Measurements from ENCODE around the gene WNT1. TPM values are rescaled to one million over a fixed set of nuclear protein-coding genes. Genes with fewer than 3 reads are reported as not detected.

Gene WNT1
- total RNA-seq, 1 donor = not detected

DNA sequence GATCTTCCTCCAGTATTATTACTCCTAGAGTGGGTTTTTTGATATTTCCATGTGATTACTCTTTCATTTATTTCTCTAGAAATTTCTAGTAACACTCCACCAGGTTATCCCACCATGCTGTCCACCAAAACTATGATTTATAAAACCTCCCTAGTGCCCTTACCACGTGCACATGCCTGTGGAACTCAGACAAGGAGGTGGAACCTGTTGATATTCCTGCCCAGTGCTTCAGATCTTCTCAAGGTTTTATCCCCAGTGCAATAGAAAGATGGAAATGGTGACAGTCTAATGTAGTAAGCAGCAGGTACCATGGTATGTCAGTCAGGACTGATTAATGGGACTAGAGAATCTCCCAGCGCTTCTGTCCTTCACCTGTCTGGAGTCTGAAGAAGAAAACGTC, 17.3 kb upstream of the WNT1 start:
- DNase-seq (ENCODE audit: low read depth in 2 of 3, low spot score in 2 of 3) = no peak

DNA sequence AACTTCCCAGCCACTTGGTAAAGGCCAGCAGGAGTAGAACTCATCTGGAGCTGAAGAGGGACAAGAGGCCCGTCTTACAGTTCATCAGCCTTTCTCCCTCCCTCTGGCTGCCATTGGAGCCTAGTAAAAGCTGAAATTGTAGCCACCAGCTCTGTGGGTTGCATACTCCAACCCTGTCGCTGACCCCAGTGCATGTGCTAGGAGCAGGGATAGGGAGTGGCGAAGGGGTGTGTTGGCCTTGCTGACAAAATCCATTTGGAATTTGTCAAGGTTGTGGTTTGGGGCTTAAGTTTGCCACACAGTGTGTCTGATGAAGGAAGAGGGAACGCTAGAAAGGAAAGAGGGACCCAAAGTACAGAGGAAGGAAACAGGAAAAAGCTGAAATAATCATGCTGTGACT, 16.8 kb upstream of the WNT1 start:
- no peak for DNase-seq (ENCODE audit: low read depth in 2 of 3, low spot score in 2 of 3)

DNA sequence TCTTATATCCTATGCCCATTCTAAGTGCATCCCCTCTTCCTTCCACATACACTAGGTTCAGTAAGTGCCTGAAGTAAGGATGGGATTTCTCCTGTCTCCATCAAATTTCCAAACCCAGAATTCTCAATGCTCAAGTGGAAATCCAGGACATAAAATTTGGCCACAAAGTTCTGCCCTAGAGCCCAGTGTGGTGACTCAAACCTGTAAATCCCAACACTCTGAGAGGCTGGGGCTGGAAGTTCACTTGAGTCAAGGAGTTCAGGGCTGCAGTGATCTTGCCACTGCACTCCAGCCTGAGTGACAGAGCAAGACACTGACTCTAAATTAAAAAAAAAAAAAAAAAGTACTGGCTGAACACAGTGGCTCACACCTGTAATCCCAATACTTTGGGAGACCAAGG, 16.3 kb upstream of the WNT1 start:
- DNase-seq (ENCODE audit: low read depth in 2 of 3, low spot score in 2 of 3) = no peak

DNA sequence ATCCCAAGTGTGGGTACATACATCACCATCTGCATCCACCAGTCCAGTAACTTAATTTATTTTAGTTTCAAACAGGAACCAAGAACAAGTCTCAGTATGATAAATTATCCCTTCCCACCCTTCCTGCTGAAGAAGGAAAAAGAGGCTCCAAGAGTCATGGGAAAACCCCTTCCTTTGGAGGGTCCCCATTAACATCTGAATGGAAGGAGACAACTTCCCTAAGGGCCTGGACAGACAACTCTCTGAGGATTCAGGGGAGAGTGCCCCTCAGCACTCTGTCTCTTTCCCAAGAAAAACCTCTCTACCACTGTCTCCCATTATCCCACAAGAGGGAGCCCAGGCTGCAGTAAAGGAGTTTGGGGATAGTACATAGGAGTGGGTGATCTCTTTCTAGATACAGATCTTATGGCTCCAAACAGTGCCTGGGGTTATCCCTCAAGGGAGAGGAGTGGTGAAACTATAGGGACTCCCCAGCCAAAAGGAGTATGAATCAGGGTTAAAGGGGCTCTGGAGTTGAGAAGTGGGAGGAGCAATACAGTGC, 12.8 kb upstream of the WNT1 start:
- DNase-seq (ENCODE audit: low read depth in 2 of 3, low spot score in 2 of 3) = no peak

DNA sequence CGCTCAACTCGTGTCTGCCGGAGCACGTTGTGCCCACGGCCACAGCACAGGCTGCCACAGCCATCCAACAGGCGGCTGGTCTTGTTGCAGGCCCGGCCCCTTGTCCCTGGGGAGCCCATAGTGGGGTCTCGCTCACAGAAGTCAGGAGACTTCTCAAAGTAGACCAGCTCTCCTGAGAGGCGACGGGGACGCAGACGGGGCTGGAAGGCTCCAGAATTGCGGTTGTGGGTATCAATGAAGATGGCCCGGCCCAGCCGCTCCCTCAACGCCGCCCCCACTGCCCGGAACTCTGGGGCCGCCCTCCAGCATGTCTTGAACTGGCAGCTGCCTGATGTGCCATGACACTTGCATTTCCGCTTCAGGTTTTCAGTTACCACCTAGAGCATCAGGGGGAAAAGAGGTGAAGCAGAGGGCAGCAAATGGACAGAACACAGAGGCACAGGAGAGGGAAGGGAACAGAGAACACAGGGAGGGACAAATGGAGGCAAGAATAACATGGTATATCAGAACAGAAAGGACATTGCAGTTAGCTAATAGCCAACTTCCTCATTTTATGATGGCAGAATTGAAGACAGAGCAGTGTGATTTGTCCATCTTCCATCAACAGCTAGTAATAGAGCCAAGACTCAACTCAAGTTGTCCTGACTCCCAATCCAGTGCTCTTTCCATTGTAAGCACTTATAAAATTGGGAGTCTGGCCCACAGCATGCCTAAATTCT, 11.8 kb upstream of the WNT1 start:
- no peak for DNase-seq (ENCODE audit: low read depth in 2 of 3, low spot score in 2 of 3)

DNA sequence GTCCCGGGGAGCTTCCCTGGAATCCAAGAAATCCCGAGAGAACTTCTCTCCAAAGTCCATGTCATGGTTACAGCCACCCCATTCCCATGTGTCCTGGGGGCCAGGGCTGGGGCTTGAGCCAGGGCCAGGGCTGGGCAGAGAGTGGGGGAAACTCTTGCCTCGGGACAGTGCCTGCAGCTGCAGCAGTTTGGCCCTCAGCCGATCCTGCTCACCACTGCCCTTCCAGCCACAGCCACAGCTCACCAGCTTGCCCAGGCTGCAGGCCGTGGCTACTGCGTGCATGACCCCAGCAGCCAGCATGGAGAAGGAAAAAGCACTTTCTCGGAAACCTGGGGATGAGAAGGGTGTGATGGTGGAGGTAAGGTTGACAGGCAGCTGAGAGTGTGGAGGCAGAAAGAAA, 10.1 kb upstream of the WNT1 start:
- DNase-seq (ENCODE audit: low read depth in 2 of 3, low spot score in 2 of 3) = no peak

DNA sequence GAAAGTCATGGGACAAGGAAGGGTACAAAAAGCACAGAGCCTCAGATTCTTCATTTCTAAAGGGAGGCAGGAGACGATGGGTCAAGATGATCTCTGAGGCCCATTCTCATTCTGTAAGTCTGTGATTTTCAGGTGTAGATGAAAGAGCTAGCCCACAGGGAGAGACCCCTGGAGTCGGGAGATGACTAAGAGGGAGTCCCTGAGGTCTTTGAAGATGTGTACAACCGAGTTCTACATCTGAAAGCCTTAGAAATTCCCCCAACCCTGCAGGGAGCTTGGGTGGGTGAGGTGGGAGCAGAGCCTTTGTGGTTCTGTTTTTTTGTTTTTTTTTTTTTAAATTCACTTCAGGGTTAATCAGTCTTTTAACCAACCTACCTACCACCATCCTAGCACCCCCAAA, 9.7 kb upstream of the WNT1 start:
- DNase-seq (ENCODE audit: low read depth in 2 of 3, low spot score in 2 of 3) = no peak

DNA sequence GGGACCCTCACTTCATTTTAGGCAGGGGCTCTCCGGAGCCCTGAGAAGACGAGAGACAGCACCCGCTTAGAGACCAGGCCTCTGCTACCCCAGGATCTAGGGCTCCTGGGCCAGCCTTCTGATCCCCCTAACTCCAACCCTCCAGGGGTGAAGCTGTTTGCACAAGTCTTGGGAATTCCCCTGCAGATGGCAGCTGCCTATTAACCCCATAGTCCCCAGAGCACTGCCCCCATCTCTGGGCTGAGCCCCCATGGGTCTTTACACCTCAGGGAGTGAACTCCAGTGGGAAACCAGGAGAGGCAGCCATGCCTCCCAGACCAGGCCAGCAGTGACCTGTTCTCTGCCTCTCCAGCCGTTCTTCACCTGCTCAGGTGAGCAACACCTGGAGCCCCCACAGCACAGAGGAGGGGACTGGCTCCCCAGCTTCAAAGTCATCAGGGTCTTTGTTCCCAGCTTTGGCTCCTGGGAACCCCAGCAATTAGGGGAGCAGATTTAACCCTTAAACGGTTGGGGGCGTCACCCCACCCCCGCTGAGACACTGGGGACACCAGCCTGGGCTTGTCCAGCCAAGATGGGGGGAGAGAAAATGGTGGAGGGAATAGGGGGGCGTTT, 8.9 kb upstream of the WNT1 start:
- DNase-seq (ENCODE audit: low read depth in 2 of 3, low spot score in 2 of 3) = no peak

DNA sequence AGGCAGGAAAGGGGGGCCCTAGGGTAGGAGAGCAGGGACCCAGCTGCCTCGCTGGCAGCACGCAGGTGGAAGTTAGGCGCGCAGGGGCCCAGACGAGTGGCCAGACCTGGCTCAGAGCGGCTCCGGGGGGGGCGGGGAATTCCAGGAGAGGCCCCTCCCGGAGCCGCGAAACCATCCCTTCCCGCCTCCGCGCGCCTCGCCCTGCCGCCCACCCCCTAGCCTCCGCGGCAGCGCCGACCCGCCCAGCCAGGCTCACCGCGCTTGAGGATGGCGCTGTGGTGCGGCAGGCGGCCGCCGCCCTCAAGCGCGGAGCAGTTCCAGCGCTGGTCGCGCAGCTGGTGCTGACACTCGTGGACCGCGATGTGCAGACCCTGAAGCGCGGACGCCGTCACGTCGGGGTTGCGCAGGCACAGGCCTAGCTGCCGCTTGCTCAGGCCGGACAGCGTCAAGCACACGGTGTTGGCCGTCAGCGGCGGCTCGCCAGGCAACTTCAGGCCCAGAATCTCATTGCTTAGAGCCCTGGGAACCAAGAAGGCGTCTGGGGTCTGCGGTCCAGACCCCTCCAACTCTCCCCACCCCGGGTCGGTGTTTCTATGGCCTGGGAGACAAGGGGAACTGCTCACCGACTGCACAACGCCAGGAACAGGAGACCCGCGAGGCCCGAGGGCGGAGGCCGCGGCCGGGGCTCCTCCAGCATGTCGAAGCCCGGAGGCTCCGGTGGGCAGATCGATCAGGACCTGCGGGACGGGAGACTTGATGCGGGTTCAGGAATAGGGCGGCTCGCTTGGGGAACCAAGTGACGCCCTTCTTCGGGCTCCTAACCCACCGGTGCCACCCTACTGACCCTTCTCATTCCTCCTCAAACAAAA, 8.1 kb upstream of the WNT1 start:
- no peak for DNase-seq (ENCODE audit: low read depth in 2 of 3, low spot score in 2 of 3)

DNA sequence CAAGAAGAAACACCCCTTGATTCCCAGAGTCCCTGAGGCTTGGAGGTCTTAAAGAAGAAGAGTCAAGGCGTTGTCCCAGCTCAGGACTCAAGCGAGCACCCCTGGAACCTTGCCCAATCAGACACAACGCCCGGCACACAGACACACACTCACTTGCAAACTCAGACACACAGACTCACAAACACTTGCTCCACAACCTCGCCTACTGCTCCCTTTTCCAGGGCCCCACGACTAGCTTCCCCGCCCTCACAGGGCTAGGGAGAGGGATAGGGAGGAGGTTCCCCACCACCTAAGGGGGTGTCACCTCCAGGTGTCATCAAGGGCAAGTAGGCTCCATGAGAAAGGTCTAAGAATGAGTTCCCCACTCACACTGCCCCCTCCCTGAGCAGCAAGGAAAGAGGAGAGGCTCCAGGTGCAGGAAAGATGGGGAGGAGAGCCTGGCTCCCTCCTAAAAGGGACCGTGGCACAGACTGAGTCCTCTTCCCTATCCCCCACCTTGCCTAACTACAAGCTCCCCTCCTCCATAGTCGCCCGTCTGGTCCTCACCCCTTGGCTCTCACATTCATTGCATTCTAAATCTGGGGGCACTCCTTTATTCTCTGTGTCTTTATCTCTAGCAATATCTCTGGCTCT, 7.3 kb upstream of the WNT1 start:
- no peak for DNase-seq (ENCODE audit: low read depth in 2 of 3, low spot score in 2 of 3)

DNA sequence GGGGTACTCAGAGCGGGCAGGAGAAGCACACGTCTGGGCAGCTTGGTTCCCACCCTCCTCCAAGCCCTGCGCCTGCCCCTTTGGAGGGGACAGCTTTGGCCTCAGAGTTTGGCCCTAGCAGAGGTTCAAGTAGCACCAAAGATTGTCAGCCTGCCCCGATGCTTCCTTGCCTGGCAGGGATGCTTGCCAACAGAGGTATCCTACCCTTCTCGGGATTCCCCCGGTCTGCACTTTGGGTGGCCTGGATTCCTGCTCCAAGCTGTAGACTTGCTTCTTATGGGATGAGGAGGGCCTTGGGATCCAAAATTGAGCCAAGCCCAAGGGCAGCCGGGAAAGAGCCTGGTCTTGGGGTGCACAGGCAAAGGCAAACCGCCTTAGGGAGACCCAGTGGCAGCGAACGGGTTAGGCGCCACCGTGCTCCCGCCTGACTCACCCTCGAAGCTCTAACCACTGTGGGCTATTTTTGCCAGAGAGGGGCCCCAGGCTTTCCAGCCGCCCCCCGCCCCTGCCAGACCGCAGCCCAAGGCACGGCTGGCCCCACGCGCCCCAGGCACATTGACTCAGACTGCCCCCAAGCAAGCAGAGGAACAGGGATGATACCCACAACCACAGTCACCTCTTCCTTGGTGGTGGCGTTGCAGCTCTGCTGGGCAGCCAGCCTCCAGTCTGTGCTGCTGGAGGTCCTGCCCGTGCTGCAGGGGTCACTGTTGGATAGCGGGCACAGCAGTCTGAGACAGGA, 5.7 kb upstream of the WNT1 start:
- peak in 2 of 3 donors; percentile 58 to 73 for DNase-seq (ENCODE audit: low read depth in 2 of 3, low spot score in 2 of 3)

DNA sequence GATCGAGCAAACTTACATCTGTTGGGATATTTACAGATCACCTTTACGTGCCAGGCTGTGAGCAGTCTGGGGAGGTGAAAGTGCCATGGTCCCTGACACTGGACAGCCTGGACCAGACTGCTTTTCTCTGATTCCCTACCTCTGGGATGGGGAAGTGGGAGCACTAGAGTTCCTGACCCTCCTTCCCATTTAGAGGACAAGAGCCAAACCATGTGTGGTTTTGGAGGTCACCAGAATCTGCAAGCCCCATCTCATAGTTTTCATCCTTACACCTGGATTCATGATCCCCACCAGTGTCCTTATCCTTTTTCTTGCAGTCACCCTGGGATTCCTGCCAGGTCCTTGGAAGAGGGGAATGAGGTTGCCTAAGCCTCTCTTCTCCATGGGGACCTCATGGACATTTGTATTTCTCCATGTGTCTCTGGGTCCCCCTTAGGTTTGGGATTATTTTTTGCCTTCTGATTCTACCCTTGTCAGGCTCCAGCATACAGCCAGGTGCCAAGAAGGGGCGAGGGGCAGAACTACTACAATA, 5.1 kb upstream of the WNT1 start:
- no peak for DNase-seq (ENCODE audit: low read depth in 2 of 3, low spot score in 2 of 3)

DNA sequence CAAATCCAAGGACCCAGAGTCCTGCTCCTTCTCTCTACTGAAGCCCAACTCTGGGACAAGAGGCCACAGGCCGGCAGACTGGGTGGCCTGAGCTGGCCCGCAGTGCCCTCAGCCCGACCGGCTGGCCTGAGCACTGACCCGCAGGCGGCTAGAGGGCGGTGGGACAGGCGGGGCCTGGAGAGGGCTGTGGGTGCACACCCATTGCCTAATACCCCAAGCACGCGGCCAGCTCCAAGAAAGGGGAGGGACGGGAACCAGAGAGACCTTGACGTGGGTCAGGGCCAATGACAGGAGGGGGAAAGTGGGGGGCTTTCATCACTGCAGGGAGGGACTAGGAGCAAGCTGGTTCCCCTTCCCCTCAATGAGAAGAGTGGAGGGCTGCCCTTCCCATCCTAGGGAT, 4.6 kb upstream of the WNT1 start:
- no peak for DNase-seq (ENCODE audit: low read depth in 2 of 3, low spot score in 2 of 3)

DNA sequence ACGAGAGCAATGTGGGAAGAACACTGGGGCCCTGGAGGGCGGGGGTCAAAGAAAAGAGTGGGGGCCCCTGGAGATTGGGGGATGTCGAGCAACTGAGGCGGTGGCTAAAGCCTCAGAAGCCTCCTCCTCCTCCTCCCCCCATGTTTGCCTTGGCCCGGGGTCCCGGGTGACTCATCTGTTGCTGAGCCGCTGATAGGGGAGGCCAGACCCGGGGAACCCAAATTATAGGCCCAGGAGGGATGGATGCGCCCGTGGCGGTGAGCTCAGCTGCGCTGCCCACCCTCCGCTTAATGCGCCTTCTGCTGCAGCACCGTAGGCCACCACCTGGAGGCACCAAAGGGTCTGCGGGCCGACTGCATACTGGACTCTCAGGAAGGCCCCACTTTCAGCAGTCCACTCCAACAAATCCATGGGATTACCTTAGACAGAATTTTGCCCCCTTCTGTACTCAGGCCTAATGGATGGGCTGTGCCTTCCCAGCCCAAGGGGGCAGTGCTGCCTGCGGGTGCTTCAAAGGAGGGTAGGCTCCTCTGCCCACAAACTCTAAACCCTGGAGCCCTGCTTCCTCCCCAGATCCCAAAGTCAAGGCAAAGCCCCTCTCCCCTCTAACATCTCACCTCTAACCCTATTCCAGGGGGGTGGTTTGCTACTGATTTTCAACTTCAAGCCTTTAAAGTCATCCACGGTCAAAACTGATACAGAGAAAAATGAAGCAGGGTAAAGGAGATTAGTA, 4.0 kb upstream of the WNT1 start:
- peak in 1 of 3 donors; percentile 45 for DNase-seq (ENCODE audit: low read depth in 2 of 3, low spot score in 2 of 3)

DNA sequence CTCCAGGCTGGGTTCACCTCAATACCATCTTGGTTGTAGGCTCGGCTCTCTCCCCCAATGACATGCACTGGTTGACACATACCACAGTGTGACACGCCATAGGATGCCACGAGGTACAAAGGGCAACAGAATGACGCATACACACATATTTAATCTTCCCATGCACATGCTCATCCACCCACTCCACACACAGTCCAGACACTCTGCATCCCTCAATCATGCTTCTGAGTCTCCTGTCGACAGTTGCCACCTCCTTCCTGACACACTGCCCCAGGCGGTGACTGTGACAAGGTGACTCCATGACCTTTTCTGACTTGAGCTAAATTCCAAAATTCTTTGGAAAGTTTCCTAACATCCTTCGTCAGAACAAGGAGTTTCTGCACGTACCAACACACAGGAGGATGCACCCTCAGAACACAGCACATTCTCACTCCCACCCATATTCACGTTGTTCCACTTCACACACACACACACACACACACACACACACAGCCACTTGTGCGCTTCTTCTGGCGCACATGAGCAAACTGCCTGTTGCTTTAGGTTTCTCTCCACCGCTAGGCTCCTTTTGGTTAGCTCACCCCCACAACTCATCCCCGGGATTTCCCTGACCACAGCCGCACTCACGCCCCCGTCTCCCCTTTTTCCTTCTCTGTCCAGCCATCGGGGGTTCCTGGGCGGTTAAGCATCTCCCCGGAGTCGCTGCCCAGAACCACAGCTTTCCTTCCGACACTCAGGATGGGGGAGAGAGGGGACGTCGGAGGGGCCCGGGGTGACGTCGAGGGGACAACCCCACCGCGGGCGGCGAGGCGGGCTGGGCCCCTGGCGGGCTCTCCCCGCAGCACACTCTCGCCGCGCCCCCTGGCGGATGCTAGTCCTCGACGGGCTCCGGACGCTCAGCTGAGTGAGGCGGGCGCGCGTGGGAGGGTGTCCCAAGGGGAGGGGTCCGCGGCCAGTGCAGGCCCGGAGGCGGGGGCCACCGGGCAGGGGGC, 536 bp upstream of the WNT1 start:
- peak; percentile 68 to 87 (median 86) for DNase-seq (ENCODE audit: low read depth in 2 of 3, low spot score in 2 of 3)

DNA sequence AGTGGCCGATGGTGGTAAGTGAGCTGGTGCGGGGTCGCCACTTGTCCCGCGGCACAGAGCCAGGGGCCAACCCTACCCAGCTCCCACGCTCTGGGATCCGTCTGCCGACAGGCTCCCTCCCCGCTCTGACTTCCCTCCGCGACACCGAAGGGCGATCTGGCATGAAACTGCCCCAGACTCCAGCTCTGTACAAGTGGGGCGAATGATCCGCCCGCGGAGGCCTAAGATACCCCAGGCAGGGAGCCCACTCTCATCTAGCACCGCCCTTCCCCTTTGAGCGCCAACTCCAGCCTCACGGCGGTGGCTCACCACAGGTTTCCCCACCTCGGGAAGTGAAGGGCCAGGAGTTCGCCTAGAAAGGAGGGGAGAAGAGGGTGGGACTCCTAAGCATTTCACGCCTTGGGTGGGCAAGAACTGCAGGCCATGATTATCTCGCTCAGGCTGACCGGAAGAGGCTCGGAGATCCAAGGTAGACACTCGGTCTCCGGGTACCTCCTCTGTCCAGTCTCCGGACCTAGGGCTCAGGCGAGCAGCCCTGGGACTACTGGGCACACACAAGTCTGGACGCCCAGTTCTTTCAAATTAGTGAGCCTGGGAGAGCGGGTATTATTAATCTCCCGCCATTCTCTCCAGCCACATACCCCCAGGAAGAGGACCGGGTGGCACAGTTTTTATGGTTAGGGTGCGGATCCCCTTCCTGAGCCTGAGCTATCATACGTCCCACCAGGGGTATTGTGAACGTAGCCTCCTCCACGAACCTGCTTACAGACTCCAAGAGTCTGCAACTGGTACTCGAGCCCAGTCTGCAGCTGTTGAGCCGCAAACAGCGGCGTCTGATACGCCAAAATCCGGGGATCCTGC, 849 bp downstream of the WNT1 start:
- no peak for DNase-seq (ENCODE audit: low read depth in 2 of 3, low spot score in 2 of 3)
